Measurements from ENCODE around the gene GRM4.

DNA sequence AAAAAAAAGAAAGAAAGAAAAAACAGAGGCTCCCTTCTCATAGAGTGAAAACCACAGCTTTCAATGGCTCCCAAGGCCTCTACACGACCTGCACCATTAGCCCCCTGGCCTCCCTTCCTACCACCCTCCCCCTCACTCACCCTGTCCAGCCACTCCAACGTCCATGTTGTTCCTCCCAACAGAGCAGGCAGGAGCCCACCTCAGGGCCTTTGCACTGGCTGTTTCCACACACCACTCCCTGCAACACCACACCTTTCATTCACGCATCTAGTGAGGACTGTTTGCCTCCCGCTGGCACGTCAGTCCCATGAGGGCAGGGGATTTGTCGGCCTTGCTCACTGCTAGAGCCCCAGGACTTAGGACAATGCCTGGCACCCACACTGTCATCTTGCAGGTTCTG, 39.5 kb downstream of the GRM4 start:
- TF ChIP-seq POLR2A (IDR thresholded peaks at IDR 0.05) = no peak
- no peak for TF ChIP-seq CTCF (IDR thresholded peaks at IDR 0.05)
